Measurements from ENCODE around the gene HID1.
"Not testable (repeated sequence)": the region's sequence is repeated elsewhere in the genome, so short reads cannot be mapped to it uniquely, and the experiment has no call there.

Gene HID1

GRCh38 chr17:74972973-74973328 lies 392 bp upstream of the HID1 start:
- Histone ChIP-seq H3K4me3 (peak overlapping the region; percentile 38 to 59 (median 47)), H3K27ac (no peak overlapping the region)

- H3K27ac ChIP-seq, result peak overlapping the region in 6 of 21 experiments; percentile 2 to 71 (median 46)
- peak overlapping the region in 6 of 7 experiments; percentile 38 to 59 (median 48) for H3K4me3 ChIP-seq
Measured at GRCh38 chr17:74971842-74972106, 785 bp downstream of the HID1 start.

GRCh38 chr17:74971069-74971841 lies 1.3 kb downstream of the HID1 start:
- Histone ChIP-seq H3K27ac (peak overlapping the region in 7 of 21 experiments; percentile 2 to 72 (median 50)), H3K4me3 (peak overlapping the region in 3 of 7 experiments; percentile 44 to 59 (median 49))

- no peak overlapping the region for H3K4me3 ChIP-seq
- H3K27ac ChIP-seq, result peak overlapping the region in 1 of 21 experiments; percentile 50
Measured at GRCh38 chr17:74970395-74970794, 2.2 kb downstream of the HID1 start.

- H3K27ac ChIP-seq, H3K4me3 ChIP-seq: not testable (repeated sequence)
Measured at GRCh38 chr17:74969501-74969900, 3.1 kb downstream of the HID1 start.

- Histone ChIP-seq H3K27ac (no peak overlapping the region), H3K4me3 (no peak overlapping the region)
Measured at GRCh38 chr17:74968361-74968780, 4.2 kb downstream of the HID1 start.

GRCh38 chr17:74964988-74965622 lies 7.5 kb downstream of the HID1 start:
- Histone ChIP-seq H3K4me3 (no peak overlapping the region), H3K27ac (no peak overlapping the region)

- H3K4me3 ChIP-seq, result no peak overlapping the region
- H3K27ac ChIP-seq, result no peak overlapping the region
Measured at GRCh38 chr17:74964246-74964761, 8.3 kb downstream of the HID1 start.

- no peak overlapping the region for H3K27ac ChIP-seq
- H3K4me3 ChIP-seq, result no peak overlapping the region
Measured at GRCh38 chr17:74963656-74964055, 8.9 kb downstream of the HID1 start.

GRCh38 chr17:74962622-74963394 lies 9.8 kb downstream of the HID1 start:
- Histone ChIP-seq H3K27ac (no peak overlapping the region), H3K4me3 (no peak overlapping the region)

GRCh38 chr17:74961657-74962350 lies 10.8 kb downstream of the HID1 start:
- H3K4me3 ChIP-seq, result no peak overlapping the region
- no peak overlapping the region for H3K27ac ChIP-seq

GRCh38 chr17:74960570-74961342 lies 11.8 kb downstream of the HID1 start:
- H3K4me3 ChIP-seq, result no peak overlapping the region

GRCh38 chr17:74959826-74960515 lies 12.6 kb downstream of the HID1 start:
- Histone ChIP-seq H3K27ac (no peak overlapping the region), H3K4me3 (no peak overlapping the region)

More at GRCh38 chr17:74960570-74961342, 11.8 kb downstream of the HID1 start:
- no peak overlapping the region for H3K27ac ChIP-seq

- H3K27ac ChIP-seq, result no peak overlapping the region
Measured at GRCh38 chr17:74957935-74958740, 14.4 kb downstream of the HID1 start.

GRCh38 chr17:74956093-74956492 lies 16.5 kb downstream of the HID1 start:
- Histone ChIP-seq H3K27ac (no peak overlapping the region), H3K4me3 (no peak overlapping the region)

More at GRCh38 chr17:74957935-74958740, 14.4 kb downstream of the HID1 start:
- no peak overlapping the region for H3K4me3 ChIP-seq

GRCh38 chr17:74954665-74955421 lies 17.7 kb downstream of the HID1 start:
- H3K27ac ChIP-seq, result no peak overlapping the region
- no peak overlapping the region for H3K4me3 ChIP-seq

GRCh38 chr17:74954115-74954514 lies 18.4 kb downstream of the HID1 start:
- no peak overlapping the region for H3K4me3 ChIP-seq
- H3K27ac ChIP-seq, result no peak overlapping the region

Measured in skin epidermis (tissue), 12 donors.